ENCODE data around the gene SH3D21. TPM values are rescaled to one million over a fixed set of nuclear protein-coding genes. Genes with fewer than 3 reads are reported as not detected.
A peak's percentile ranks its signal among the peaks of the same experiment; 100 is the strongest.

SH3D21 gene
- total and polyA plus RNA-seq, 2 of the 8 experiments (the other 6 are each of a cell fraction or from before 2014, with no cell fraction given): 3.4 to 8.6 TPM

- H3K4me3 ChIP-seq (ENCODE audit: extremely low read depth in 1 of 4, insufficient read depth in 2 of 4, low read depth in 3 of 4, low read length in 4 of 4): peak overlapping the region; percentile 49 to 67 (median 54)
- H2BK20ac ChIP-seq (ENCODE audit: low read length): no peak overlapping the region; the same call in 1 of the 2 replicates
- H2AK5ac ChIP-seq (ENCODE audit: low read depth, low read length): no peak overlapping the region
- H2BK5ac ChIP-seq (ENCODE audit: low read depth, low read length): peak overlapping the region; percentile 87; the same call in 1 of the 2 replicates
- no peak overlapping the region for H2AFZ ChIP-seq (ENCODE audit: low read length)
- H4K8ac ChIP-seq (ENCODE audit: extremely low read depth, insufficient read depth, low read length): peak overlapping the region; percentile 39; the same call in 1 of the 2 replicates
- H3K9me3 ChIP-seq (ENCODE audit: insufficient read depth in 2 of 2, low read depth in 1 of 2, low read length in 1 of 2): no peaks in the 10 kb centered on the region
- peaks cover 29% of the 10 kb centered on the region for H3K23me2 ChIP-seq (ENCODE audit: low read depth, low read length)
- no peak overlapping the region for H3K14ac ChIP-seq (ENCODE audit: insufficient read length)
- H3K79me1 ChIP-seq (ENCODE audit: low read depth, low read length): no peaks in the 10 kb centered on the region
- peaks cover 0 to 39% (median 20%) of the 10 kb centered on the region in 4 experiments; a peak in 5 of 7 replicates for H3K27me3 ChIP-seq (replicated peaks in 1 of 4; ENCODE audit: control insufficient read depth in 3 of 4, extremely low read depth in 1 of 4, insufficient read depth in 3 of 4, low read length in 3 of 4)
- H2BK15ac ChIP-seq (ENCODE audit: low read length): peak overlapping the region; percentile 88; the same call in 1 of the 2 replicates
- no peaks in the 10 kb centered on the region for H3K79me2 ChIP-seq (ENCODE audit: control insufficient read depth in 1 of 2, insufficient read depth in 2 of 2, low read length in 2 of 2)
- DNase-seq (ENCODE audit: low read depth in 1 of 2, low spot score in 2 of 2) (peak in 1 of 2 experiments; percentile 51), FAIRE-seq (no peak)
- H4K91ac ChIP-seq (replicated peaks; ENCODE audit: insufficient read length, low read length): peak overlapping the region; percentile 86
- CTCF ChIA-PET (ENCODE audit: partially characterized antibody): interaction anchor here (1.1 to 1.6 kb wide), 4 partner anchors 11 to 49 kb away, joined by 3 to 7 read pairs (median 4); no protein-coding TSS in a partner anchor
- peaks cover 0 to 28% (median 16%) of the 10 kb centered on the region in 4 experiments; a peak in 6 of 7 replicates for H3K4me1 ChIP-seq (replicated peaks in 1 of 4; ENCODE audit: control insufficient read depth in 3 of 4, insufficient read depth in 4 of 4, low read length in 3 of 4)
- H2BK120ac ChIP-seq (replicated peaks; ENCODE audit: low read depth, low read length): no peak overlapping the region
- no peak overlapping the region for H3K56ac ChIP-seq (replicated peaks; ENCODE audit: insufficient read length, low read depth, low read length)
- no peak overlapping the region for H3K23ac ChIP-seq (ENCODE audit: insufficient read length)
- H3K27ac ChIP-seq (ENCODE audit: low read depth, low read length): no peak overlapping the region
- H4K20me1 ChIP-seq (replicated peaks in 1 of 2; ENCODE audit: control insufficient read depth in 1 of 2, insufficient read depth in 2 of 2, low read length in 2 of 2): peaks cover 0 to 2% of the 10 kb centered on the region in 2 experiments
- H2BK12ac ChIP-seq (ENCODE audit: low read depth, low read length): peak overlapping the region; percentile 92; the same call in 1 of the 2 replicates
- POLR2A ChIA-PET (ENCODE audit: partially characterized antibody): interaction anchor here (0.8 to 9.3 kb wide), 12 partner anchors 11 to 171 kb away, joined by 3 to 130 read pairs (median 10); partner anchors contain the start of genes LSM10, SH3D21, STK40 and THRAP3
- peak overlapping the region in 2 of 4 experiments; percentile 46 to 48; a peak in 5 of 7 replicates for H3K9ac ChIP-seq (replicated peaks in 1 of 4; ENCODE audit: extremely low read depth in 1 of 4, low read depth in 3 of 4, low read length in 3 of 4)
- H3K18ac ChIP-seq (ENCODE audit: extremely low read depth, low read length): peak overlapping the region; percentile 38
- WGBS, 2 experiments (ENCODE audit: extremely low coverage in 1 of 2, insufficient coverage in 1 of 2, insufficient read length in 1 of 2, insufficient replicate concordance in 2 of 2, low coverage in 1 of 2, low lambda C conversion rate in 2 of 2, missing lambda C conversion rate in 1 of 2): 19% methylated on average over 16 of the region's 16 CpGs; no CpG with 5 or more reads in 1 of the 2 experiments
- H3K4me2 ChIP-seq (ENCODE audit: insufficient read depth in 1 of 2, low read depth in 2 of 2, low read length in 2 of 2): peak overlapping the region; percentile 79 to 88
- H4K5ac ChIP-seq (ENCODE audit: insufficient read length, low read depth, low read length): no peak overlapping the region
- no peak overlapping the region for H3K4ac ChIP-seq (replicated peaks; ENCODE audit: insufficient read length, low read depth, low read length)
- H3K36me3 ChIP-seq (ENCODE audit: control insufficient read depth in 2 of 4, insufficient read depth in 4 of 4, low read length in 3 of 4): no peaks in the 10 kb centered on the region; a peak in 1 of 8 replicates
These were observed 14.2 kb downstream of the SH3D21 start for GRCh38 chr1:36320291-36320761.
